Stimulated activated CD8-positive, alpha-beta memory T cell treated with anti-CD3 and anti-CD28 coated beads, Interleukin-7, amount 100 ng/mL, for 1 hour (primary cell): ENCODE measurements around the gene MITF.
"Not testable (repeated sequence)": the region's sequence is repeated elsewhere in the genome, so short reads cannot be mapped to it uniquely, and the experiment has no call there.

Experiments
- DNase-seq, 2 donors: peaks; one replicate each; pipeline ENCODE4 v3.0.0-alpha.2; 2020; ENCODE audit warnings: low read depth in 2 of 2

Gene MITF

DNA sequence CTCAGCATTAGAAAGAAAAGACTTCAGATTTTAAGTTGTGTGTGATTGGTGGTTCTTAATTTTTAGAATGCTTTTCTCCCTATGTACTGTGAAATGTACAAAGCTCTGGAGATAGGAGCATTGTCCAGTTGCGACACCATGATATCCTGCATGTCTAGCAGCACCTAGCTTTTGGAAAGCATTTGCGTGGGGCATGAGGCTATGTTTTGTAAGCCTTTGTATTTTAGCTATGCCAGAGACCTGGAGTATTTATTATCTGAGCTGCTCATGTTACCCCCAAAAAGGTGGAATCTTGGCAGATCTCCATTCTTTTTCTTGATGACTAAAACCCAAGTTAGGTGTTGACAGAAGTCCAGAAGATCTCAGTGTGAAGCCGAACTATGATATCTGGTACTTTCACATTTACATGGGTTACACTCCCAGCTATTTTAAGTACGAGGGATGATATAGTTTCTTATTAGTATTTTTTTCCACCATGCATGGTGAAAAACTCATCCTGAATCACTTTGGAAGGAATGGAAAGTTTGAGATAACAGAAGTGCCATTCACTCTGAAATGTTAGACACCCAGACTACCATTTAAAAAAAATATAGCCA lies 133.6 kb downstream of the MITF start:
- DNase-seq, result no peak

DNA sequence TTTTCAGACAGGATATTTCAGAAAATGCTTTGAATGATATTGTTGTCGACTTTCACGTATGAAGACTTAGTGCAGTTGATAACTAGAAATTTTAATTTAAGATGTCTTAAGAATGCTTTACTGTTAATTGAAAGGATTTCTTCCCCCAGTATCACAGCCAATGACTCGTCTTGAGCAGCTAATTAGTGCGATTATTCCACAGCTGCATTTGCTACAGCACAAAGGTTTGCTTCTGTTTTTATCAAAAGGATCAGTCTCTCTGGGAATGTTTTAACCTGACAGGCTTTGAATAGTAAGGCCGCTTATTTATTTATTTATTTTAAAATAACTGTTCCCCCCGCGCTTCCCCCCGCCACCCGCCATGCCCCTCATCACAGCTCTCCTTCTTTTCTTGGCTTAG lies 136.8 kb downstream of the MITF start:
- DNase-seq, result no peak

DNA sequence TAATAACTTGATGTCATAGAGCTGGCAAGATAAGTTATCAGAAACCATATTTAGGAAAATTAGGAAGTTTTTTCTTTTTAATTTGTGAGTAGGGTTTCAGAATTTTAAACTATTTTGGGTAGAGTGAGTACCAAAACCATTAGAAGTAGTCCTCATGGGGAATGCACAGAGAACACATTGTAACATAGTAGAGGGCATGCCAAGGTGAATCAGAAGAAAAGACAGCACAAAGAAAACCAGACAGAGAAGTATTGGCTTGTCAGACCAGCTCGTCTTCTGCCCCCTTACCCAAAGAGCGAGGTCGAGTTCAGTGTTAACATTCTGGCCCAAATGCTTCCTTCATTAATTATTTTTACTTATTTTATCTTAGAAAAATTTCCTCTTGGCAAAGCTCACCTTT lies 139.0 kb downstream of the MITF start:
- DNase-seq, result no peak

DNA sequence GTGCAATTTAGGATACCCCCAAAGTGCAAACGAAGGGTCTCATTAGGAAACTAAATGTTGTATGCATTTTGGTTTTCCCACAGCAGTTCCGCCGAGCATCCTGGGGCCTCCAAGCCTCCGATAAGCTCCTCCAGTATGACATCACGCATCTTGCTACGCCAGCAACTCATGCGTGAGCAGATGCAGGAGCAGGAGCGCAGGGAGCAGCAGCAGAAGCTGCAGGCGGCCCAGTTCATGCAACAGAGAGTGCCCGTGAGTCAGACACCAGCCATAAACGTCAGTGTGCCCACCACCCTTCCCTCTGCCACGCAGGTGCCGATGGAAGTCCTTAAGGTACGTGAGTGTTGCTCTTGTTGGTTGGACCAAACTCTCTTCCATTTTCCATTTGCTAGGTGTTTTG lies 139.8 kb downstream of the MITF start:
- no peak for DNase-seq

DNA sequence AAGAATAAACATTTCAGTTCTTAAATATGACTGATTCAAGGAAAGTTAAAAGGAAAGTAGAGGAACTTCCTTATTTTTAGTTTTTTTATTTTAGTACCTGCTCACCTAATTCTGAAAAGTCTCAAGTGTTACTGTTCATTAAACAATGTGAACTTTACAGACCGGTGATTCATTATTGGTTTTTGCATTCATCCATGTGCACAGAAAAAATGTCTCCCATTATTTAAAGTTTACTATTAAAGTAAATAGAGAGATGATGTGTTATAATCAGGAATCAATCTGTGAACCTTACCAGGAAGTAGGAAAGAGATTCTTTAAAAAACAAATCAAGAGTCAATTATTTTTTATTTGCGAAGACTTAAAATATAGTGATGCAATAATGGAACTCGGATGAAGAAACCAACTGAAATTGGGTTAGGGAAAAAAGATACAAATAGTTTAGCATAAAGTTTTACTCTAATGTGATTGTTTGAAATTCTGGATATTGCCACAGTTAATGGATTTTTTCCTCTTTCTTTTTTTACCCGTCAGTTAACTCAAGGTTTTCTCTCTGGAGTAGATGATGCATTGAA lies 140.9 kb downstream of the MITF start:
- DNase-seq, result no peak

DNA sequence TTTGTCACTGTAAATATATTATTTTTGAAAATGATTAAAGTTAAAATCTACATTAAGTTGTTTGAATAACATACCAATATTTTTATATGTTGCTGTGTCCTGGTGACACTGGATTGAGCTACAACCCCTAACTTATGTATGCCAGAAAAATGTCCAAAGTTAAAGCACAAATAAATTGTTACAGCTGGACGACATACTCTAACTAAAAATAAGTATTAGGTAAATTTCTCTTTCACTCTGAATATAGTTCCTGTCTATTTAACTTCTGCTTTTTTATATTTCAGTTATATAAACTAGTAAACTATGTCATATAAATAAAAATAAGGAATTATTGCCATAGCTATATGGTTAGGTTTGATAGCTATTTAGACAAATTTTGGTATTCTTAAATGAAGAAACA lies 141.8 kb downstream of the MITF start:
- no peak for DNase-seq

DNA sequence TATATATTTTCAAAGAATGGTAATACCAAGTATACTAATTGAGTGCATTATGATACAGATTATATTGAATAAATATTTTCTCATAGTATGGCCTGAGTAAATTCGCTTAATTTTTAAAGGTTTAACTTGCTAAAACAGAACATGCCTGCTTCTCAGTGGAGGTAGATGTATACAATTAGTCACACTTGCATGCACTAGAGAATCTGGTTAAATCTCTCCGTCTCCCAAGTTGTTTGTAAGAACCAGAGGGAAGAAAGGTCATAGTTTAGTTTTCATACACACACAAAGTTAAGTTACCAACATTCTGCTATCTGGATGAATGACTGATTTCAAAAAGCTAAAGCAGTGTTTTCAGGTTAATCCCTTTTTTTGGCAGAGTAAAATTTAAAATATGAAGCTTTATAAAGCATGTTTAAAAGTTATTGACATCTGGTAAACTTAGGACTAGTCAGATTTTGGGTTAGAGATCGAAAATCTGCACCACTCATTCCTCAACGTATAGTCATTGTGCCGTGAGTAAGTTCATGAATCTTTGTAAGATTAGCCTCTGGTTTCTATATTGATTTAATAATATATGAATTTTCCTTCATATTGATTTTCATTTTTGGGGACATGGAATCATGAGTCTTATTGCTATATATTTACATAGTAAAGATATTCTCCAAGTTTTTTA lies 142.6 kb downstream of the MITF start:
- DNase-seq, result no peak

DNA sequence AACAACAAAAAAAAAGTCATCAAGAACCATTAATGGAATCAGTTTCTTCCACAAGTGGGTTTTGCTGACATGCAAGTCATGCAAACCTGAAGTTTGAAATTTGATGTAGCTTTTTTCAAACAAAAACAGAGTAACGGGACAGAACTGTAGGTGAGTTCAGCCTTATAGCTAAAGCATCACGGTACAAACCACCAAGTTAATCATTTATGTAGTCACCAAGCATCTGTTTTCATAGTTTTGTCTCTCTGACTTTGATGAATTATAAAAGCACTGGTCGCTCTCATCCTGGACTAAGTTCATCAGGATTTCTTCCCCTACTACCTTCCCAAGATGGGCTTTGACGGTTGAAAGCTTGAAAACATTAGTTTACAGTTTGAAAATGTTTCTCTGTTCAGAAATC lies 143.3 kb downstream of the MITF start:
- DNase-seq, result no peak

DNA sequence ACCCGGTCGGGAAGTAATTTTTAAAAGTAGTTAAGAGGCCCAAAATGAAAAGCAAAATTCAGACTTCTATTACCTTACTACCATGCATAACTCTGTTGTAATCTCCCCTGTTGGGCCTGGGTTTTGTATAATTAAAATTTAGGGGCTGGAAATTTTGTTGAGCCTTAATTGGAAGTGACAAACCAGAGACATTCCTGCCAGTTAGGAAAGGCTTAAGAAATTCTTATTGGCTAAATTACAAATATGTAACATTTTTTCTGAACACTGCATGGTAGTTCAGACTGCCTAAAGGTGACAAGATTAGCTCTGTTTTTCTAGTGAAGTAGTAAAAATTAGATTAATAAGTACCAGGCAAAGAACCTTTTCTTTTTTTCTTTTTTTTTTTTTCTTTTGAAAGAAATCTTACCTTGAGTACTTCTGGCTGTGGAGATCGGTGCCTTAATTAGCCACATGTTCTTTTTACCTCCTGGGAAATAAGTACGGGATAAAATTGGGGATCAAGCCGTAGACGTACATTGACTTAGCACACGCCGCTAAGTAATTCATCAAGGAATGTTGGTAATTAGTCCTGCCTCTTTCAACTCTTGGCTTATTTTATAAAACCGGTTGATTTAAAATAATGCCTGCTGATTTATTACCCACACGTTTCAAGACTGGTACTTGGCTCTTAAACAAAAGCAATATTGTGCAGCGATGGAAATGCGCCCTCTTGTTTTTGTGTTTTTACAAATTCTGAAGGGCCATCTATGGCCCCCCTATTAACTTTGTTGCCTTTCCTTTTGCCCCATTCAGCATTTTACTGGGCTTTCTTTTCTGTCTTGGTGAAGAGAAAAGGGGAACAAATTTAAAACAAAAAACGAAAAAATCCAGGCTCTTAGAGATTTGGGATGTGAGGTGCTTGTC lies 149.0 kb downstream of the MITF start:
- DNase-seq, result no peak

DNA sequence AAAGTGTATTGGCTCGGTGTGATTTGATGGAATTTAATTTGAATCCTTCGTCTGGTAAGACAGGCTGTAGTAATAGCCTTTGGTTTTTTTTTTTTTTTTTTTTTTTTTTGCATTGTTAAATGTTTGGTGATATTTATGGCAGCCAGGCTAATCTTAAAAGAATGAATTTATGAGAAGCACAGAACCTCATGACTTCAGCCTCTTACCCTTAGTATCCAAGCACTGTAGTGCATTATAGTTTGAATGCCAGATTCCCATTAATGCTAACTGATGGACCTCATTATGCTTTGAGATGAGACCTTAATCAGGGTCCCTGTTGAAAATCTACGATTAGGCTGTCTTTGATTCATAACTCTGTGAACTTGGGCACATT lies 149.7 kb downstream of the MITF start:
- DNase-seq, result no peak

DNA sequence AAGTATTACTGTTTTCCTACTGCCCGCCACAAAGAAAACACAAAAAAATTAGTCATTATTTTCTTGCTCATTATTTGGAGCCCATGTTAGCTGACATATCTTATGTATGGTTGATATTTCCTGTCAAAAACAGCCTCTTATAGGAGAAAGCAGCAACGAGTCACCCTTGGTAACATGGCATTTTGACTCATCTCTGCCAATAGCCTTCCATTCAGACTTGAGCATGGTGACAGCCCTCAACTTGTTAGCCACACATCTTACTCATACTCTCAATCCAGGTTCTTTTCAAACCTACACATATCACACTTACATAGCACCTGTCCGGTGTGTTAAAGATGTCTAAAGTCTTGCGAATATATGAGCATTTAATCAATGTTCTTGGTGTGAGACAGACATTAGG lies 150.8 kb downstream of the MITF start:
- DNase-seq, result no peak

DNA sequence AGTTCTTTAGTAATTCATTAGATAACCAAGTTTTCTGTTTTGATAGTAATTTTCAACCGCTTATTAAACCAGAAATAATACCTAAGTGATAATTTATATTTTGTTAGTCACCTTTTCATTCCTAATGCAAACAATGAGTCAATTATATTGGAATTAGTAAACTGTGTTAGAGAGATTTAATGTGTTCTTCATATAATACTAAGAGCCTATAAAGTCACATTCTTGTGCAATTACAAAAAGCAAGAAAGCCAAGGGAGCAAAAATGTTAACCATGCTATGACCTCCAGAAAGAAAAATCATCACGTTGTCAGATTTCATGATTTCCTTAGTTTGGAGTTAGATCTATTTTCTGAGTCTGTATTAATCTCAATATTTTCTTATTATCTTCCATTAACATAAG lies 151.4 kb downstream of the MITF start:
- no peak for DNase-seq

DNA sequence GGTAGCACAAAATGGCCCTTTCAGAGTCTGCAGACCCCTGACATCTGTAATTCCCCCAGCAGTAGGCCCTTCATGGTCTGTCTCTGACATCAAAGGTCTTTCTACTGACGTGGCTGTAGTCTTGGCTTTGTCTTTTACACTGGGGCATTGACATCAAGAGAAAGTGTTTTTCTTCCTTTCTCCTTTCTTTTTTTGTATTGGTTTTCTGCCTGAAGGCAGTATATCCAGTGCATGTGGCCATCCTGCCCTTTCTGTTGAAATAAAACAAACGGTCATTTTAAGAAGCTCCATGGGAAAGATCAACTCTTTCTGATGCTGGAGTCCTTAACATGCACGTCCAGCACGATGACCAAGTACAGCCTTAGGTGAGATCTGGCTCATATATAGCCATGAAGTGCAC lies 153.4 kb downstream of the MITF start:
- DNase-seq, result no peak

DNA sequence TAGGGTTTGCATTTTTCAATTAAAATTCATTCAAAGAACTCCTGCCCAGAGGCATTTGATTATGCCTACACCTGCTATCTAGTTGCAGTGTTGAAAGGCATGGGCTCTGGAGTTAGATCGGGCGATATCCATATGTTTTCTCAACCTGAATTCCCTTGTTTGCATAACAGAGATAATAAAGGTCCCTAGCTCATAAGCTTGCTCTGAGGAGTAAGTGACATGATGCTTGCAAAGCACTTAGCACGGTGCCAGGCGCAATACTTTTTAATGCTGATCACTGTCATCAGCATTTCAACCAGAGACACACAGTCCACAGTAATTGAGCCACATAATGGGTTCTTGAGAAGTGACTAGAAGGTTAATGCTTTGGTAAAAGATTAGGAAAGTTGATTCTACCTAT lies 154.0 kb downstream of the MITF start:
- no peak for DNase-seq

DNA sequence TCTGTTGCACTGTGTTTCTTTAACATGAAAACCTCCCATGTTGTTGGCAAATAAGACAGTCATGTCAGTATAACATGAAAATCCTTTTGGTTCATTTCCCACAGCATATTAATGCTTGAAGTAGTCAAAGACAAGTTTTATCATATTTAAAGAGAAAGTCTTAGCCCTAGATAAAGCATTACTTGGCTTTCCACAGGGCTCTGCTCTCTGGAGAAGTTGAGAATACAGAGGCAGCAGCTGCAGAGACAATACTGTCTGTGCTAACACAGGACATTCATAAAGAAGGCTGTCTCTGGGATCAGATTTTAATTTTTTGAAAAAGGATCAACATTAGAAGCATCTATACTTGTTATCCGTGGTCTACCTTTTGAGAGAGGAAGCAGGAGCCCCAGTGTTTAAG lies 156.8 kb downstream of the MITF start:
- no peak for DNase-seq

DNA sequence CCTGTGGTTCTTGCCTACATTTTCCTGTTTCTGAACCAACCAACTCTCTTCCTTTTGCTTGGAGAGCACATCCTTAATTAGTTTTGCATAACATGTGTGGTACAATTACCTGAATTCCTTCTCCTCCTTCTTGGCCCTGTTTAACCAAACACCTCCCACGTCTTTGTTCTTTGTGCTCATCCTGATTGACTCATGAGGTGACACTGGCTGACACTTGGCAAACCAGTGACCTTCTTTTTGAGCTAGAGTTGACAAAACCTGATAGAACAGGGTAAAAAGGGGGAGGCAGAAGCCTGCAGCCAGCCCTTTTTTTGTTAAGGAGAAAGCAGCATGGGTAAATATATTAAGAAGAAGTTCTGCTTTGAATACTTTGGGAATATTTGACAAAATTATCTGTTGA lies 161.1 kb downstream of the MITF start:
- no peak for DNase-seq

DNA sequence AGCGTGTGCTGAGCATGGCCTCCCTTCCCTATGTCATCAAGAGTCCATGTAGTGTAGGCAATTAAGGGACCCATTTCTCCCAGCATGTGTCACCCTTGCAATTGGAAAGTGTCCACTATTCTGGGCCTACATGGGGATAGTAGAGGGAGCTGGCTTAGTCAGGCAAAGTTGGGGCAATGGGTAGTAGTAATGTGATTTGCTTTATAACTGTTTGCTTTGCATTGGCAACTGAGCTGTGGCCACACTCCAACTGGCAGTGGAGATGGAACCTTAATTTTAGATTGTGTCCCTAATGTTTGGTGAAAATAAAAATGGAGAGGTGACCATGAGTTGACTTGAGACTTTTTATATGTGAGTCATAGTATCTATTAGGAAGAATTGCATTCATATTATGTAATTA lies 162.5 kb downstream of the MITF start:
- no peak for DNase-seq

DNA sequence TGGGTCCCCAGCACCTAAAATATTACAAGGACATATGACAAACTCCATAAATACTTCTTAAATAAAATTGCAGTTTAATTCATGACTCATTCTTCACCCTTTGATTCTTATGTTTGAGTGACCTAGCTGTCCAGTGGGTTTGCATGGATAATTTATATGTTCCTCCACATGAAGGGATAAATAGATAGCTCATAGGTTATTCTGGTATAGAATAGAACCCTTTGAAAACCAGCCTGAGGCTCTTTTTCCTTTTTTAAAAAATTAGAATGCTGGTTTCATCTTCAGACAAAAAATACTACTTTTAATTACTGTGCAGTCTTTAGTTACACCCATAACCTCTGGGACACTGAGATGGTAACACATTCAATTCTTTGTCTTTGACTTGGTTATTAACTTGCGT lies 163.1 kb downstream of the MITF start:
- DNase-seq, result no peak

DNA sequence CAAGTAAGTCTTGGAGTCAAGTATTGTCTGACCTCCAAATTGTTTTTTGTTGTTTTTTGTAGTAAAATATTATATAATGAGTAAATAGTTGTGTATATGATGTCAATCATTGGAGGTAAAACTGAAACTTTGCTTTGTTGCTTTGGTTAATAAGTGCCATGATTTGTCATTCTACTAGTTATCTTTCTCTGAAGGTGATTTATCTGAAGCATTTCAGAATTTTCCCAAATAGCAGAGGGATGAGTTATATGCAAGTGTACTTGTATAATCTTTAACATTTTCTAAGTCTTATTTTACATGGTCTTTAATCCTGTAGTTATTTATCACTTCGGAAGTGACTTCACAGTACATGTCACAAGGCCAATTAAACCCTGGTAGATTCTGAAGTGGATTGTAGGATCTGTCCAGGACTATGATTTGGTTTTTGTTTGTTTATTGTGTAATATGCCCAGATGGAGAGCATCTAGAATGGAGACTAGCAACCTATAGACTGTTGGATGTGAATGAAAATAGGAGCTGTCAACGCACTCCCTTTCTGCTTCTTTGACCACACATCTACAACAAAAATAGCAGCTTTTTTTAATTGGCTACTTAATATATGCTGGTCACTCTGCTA lies 167.2 kb downstream of the MITF start:
- no peak for DNase-seq

DNA sequence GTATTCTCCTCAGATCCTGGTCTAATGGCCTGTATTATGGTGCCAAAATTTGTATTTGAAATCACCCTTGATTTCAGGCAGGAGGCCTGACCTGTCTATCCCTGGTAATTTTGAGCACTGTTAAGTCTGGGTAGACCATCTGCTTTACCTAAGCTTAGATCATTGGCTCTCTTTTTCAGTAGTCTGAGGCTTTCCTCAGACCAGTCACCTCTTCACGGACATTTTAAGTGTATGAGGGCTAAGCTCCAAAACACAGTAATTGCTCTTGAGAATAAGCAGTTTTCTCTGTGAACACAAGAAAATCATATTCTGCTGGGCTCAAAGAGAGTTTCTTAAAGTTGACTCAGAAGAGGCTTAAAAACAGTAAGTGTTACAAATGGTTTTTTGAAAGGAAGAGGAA lies 168.3 kb downstream of the MITF start:
- no peak for DNase-seq

DNA sequence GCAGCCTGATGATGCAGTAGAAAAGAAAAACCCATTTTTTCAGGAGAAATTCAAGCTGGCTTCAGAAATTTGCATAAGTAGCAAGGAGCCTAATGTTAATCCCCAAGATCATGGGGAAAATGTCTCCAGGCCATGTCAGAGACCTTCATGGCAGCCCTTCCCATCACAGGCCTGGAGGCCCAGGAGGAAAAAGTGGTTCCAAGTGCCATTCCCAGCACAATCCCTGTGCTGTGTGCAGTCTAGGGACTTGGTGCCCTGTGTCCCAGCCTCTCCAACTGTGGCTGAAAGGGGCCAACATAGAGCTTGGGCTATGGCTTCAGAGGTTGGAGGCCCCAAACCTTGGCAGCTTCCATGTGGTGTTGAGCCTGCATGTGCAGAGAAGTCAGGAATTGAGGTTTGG lies 170.6 kb downstream of the MITF start:
- not testable (repeated sequence) for DNase-seq

DNA sequence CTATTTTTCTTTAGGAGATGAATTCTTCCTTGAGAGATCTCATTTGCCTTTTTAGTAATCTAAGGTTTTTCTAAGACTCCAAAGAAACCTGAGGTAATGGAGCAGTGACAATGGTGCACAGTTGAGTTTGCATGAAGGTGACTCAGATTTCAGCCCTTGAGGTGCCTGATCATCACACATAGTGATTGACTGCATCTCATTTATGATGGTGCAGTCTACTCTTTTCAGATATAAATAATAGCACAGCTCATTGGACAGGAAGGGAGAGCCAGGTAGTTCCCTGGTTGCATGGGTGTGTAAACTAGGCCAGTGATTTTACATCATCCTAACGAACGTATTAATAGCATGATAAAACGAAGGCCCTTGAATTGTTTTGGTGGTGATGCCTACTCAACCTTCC lies 174.2 kb downstream of the MITF start:
- no peak for DNase-seq
